Measurements from ENCODE around the gene MRPL45.
A peak's percentile ranks its signal among the peaks of the same experiment; 100 is the strongest.

The MRPL45 gene

DNA sequence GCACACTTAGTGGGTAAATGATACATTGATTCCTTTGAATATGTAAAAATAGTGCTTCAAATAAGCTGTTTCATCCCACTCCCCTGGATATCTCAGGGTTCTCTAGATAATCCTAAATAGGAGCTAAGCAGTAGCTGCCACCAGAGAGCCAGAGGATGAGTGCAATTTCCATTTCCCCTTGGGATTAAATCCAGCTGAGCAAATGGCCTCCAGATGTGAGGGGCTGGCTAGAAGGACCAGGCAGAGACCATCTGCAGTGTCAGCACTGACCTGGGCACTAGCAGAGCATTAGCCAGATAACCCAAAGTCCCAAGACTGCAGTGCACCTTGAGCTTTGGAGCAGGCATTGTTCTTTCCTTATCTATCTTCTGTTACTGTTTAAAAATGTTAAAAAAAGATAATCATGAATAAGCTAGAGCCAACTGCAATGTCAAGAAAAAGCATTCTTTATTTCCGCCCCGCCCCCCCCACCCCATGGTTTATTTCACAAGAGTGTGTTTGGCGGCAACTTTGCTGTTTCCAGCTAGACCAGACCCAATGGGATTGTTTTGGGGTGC, 27.3 kb downstream of the MRPL45 start:
- H3K27me3 ChIP-seq (ENCODE audit: control insufficient read depth in 5 of 5, insufficient read depth in 4 of 5, low read length in 5 of 5) = peaks cover 0 to 6% (median 0%) of the 10 kb centered on the region in 5 donors

DNA sequence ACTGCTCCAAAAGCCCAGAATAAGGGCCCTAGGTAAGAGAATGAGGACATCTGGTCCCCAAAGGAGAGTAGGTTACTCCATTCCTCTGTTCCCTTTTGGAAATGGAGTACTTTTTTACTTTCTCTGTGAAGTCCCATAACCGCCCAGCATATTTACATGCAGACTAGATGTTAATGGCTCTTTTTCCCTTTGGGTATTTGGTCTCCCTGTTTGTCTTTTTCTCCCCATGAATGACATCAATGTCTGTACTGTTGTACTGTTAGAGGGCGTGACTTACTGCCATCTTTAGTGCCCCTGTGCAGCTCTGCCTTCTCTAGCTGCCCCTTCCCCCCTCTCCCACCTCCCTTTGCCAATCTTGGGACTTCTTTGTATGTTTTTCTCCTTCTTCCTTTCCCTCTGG, 27.8 kb downstream of the MRPL45 start:
- H3K4me3 ChIP-seq (ENCODE audit: low read depth in 1 of 5, low read length in 5 of 5) = no peak overlapping the region
- H3K4me1 ChIP-seq (ENCODE audit: control insufficient read depth in 5 of 5, insufficient read depth in 5 of 5, low read length in 5 of 5) = peaks cover 2 to 28% (median 17%) of the 10 kb centered on the region in 5 donors
- H3K27ac ChIP-seq (ENCODE audit: low read depth, low read length) = no peak overlapping the region
- no peak overlapping the region for H3K9ac ChIP-seq (ENCODE audit: low read length in 5 of 5)
- H3K27me3 ChIP-seq (ENCODE audit: control insufficient read depth in 5 of 5, insufficient read depth in 4 of 5, low read length in 5 of 5) = peaks cover 0 to 9% (median 1%) of the 10 kb centered on the region in 5 donors
- no peaks in the 10 kb centered on the region for H3K9me3 ChIP-seq (ENCODE audit: control insufficient read depth in 5 of 5, low read length in 5 of 5)
- peaks cover 0 to 30% (median 26%) of the 10 kb centered on the region in 5 donors for H3K36me3 ChIP-seq (ENCODE audit: control insufficient read depth in 5 of 5, insufficient read depth in 5 of 5, low read length in 5 of 5)

More for the DNA sequence above, 27.3 kb downstream of the MRPL45 start:
- peaks cover 2 to 28% (median 17%) of the 10 kb centered on the region in 5 donors for H3K4me1 ChIP-seq (ENCODE audit: control insufficient read depth in 5 of 5, insufficient read depth in 5 of 5, low read length in 5 of 5)
- H3K27ac ChIP-seq (ENCODE audit: low read depth, low read length) = no peak overlapping the region
- no peaks in the 10 kb centered on the region for H3K9me3 ChIP-seq (ENCODE audit: control insufficient read depth in 5 of 5, low read length in 5 of 5)
- no peak overlapping the region for H3K4me3 ChIP-seq (ENCODE audit: low read depth in 1 of 5, low read length in 5 of 5)
- peaks cover 0 to 34% (median 30%) of the 10 kb centered on the region in 5 donors for H3K36me3 ChIP-seq (ENCODE audit: control insufficient read depth in 5 of 5, insufficient read depth in 5 of 5, low read length in 5 of 5)
- peak overlapping the region in 1 of 5 donors; percentile 17 for H3K9ac ChIP-seq (ENCODE audit: low read length in 5 of 5)

DNA sequence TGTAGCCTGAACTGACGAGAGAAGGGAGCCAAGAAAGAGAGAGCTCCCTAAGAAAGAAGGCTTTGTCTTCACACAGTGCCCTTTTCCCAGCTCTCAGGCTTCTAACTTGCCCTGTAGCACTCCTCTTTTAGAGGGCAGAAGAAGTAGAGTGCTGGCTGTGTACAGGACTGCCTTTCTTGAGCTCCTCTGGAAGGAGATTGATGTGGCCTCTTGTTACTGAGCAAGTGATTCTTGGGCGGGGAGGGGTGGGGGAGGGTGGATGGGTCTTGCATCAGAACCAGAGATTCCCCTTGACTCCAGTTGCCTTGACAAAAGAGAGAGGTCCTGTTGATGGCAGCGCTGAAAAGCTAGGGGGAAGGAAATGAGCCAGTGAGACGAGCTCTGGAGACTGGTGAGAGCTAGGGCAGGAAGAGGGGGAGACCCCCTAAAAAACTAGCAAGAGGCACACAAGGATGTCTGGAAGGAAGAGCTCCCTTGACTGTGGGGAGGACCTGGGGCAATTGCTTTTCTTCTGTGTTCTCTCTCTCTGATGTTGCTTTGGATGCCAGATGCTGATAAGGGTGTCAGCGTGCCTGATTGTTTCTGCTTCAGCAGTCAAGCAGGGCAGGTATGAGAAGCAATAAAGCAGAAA, 28.4 kb downstream of the MRPL45 start:
- Histone ChIP-seq H3K27me3 (ENCODE audit: control insufficient read depth in 5 of 5, insufficient read depth in 4 of 5, low read length in 5 of 5) (peaks cover 0 to 11% (median 7%) of the 10 kb centered on the region in 5 donors), H3K27ac (ENCODE audit: low read depth, low read length) (no peak overlapping the region), H3K9ac (ENCODE audit: low read length in 5 of 5) (no peak overlapping the region), H3K4me3 (ENCODE audit: low read depth in 1 of 5, low read length in 5 of 5) (no peak overlapping the region), H3K4me1 (ENCODE audit: control insufficient read depth in 5 of 5, insufficient read depth in 5 of 5, low read length in 5 of 5) (peaks cover 2 to 28% (median 17%) of the 10 kb centered on the region in 5 donors), H3K9me3 (ENCODE audit: control insufficient read depth in 5 of 5, low read length in 5 of 5) (no peaks in the 10 kb centered on the region), H3K36me3 (ENCODE audit: control insufficient read depth in 5 of 5, insufficient read depth in 5 of 5, low read length in 5 of 5) (peaks cover 0 to 26% (median 24%) of the 10 kb centered on the region in 5 donors)

DNA sequence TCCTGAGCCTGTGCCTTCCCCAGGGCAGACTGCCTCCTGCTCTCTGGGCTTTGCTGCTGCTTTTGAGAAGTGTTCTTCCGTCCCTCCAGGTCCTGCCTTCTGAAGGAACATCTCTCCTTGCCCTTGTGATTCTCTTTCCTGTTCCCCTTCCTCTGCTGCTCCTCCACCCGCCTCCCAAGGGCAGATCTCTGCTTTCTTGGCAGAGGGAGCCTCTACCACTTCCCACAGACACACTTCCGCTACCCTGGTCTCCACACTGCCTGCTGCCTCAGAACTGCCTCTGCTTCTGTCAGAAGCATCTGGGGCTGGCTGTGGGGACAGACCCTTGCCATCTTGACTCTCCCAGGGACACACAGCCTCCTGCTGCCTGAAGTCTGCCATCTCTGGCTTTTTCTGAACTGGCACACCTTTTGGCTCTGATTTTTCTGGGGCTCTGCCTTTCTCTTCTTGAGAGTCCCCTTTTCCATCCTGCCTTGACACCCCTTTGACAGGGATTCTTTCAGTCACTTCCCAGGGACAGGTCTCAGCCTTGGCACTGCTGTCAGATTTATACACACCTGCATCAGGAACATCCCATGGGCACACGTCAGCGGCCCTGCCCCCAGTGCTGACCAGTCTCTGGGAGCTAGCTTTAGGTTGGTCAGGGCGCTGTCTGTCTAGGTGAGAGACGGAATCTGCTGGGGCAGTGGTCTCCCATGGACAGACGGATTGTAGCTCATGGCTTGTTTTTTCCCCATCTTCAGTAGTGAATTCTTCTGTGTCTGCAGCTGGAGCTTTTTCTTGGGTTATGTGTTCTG, 30.2 kb downstream of the MRPL45 start:
- Histone ChIP-seq H3K27me3 (ENCODE audit: control insufficient read depth in 5 of 5, insufficient read depth in 4 of 5, low read length in 5 of 5) (peaks cover 7 to 20% (median 12%) of the 10 kb centered on the region in 5 donors), H3K27ac (ENCODE audit: low read depth, low read length) (no peak overlapping the region), H3K4me1 (ENCODE audit: control insufficient read depth in 5 of 5, insufficient read depth in 5 of 5, low read length in 5 of 5) (peaks cover 2 to 28% (median 17%) of the 10 kb centered on the region in 5 donors), H3K4me3 (ENCODE audit: low read depth in 1 of 5, low read length in 5 of 5) (no peak overlapping the region), H3K36me3 (ENCODE audit: control insufficient read depth in 5 of 5, insufficient read depth in 5 of 5, low read length in 5 of 5) (peaks cover 0 to 17% (median 12%) of the 10 kb centered on the region in 5 donors), H3K9ac (ENCODE audit: low read length in 5 of 5) (peak overlapping the region in 2 of 5 donors; percentile 18 to 26), H3K9me3 (ENCODE audit: control insufficient read depth in 5 of 5, low read length in 5 of 5) (no peaks in the 10 kb centered on the region)

GRCh38 chr17:38327936-38328335, 31.0 kb downstream of the MRPL45 start:
- H3K9ac ChIP-seq (ENCODE audit: low read length in 5 of 5) = peak overlapping the region in 1 of 5 donors; percentile 19
- H3K27ac ChIP-seq (ENCODE audit: low read depth, low read length) = no peak overlapping the region
- no peak overlapping the region for H3K4me3 ChIP-seq (ENCODE audit: low read depth in 1 of 5, low read length in 5 of 5)
- peaks cover 2 to 28% (median 17%) of the 10 kb centered on the region in 5 donors for H3K4me1 ChIP-seq (ENCODE audit: control insufficient read depth in 5 of 5, insufficient read depth in 5 of 5, low read length in 5 of 5)
- H3K36me3 ChIP-seq (ENCODE audit: control insufficient read depth in 5 of 5, insufficient read depth in 5 of 5, low read length in 5 of 5) = peaks cover 0 to 11% (median 7%) of the 10 kb centered on the region in 5 donors
- no peaks in the 10 kb centered on the region for H3K9me3 ChIP-seq (ENCODE audit: control insufficient read depth in 5 of 5, low read length in 5 of 5)
- H3K27me3 ChIP-seq (ENCODE audit: control insufficient read depth in 5 of 5, insufficient read depth in 4 of 5, low read length in 5 of 5) = peaks cover 7 to 23% (median 16%) of the 10 kb centered on the region in 5 donors

DNA sequence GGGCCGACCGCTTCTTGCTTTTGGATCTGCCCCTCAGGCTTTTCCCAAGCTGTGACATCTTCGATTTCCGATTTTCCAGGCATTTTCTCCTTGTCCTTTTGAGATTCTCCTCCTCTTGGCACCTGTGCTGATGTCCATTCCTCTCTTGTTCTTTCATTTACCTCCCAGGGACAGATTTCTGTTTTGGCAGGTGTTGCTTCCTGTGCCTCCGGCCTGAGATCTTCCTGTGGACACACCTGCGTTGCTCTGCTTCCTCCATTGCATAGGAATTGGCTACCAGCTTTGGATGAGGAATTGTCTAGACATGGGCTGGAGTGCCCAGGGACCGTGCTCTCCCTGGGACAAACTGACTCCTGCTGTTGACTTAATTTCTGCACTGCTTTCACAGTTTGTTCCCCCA, 31.7 kb downstream of the MRPL45 start:
- no peak overlapping the region for H3K27ac ChIP-seq (ENCODE audit: low read depth, low read length)

GRCh38 chr17:38329284-38329683, 32.3 kb downstream of the MRPL45 start:
- H3K27ac ChIP-seq (ENCODE audit: low read depth, low read length) = no peak overlapping the region
- no peak overlapping the region for H3K4me3 ChIP-seq (ENCODE audit: low read depth in 1 of 5, low read length in 5 of 5)
- no peaks in the 10 kb centered on the region for H3K9me3 ChIP-seq (ENCODE audit: control insufficient read depth in 5 of 5, low read length in 5 of 5)
- H3K27me3 ChIP-seq (ENCODE audit: control insufficient read depth in 5 of 5, insufficient read depth in 4 of 5, low read length in 5 of 5) = peaks cover 9 to 32% (median 30%) of the 10 kb centered on the region in 5 donors
- peak overlapping the region in 1 of 5 donors; percentile 37 for H3K9ac ChIP-seq (ENCODE audit: low read length in 5 of 5)
- peaks cover 2 to 24% (median 11%) of the 10 kb centered on the region in 5 donors for H3K4me1 ChIP-seq (ENCODE audit: control insufficient read depth in 5 of 5, insufficient read depth in 5 of 5, low read length in 5 of 5)
- H3K36me3 ChIP-seq (ENCODE audit: control insufficient read depth in 5 of 5, insufficient read depth in 5 of 5, low read length in 5 of 5) = no peaks in the 10 kb centered on the region

More for the DNA sequence above, 31.7 kb downstream of the MRPL45 start:
- Histone ChIP-seq H3K36me3 (ENCODE audit: control insufficient read depth in 5 of 5, insufficient read depth in 5 of 5, low read length in 5 of 5) (peaks cover 0 to 5% (median 2%) of the 10 kb centered on the region in 5 donors), H3K4me3 (ENCODE audit: low read depth in 1 of 5, low read length in 5 of 5) (no peak overlapping the region), H3K27me3 (ENCODE audit: control insufficient read depth in 5 of 5, insufficient read depth in 4 of 5, low read length in 5 of 5) (peaks cover 7 to 26% (median 23%) of the 10 kb centered on the region in 5 donors), H3K4me1 (ENCODE audit: control insufficient read depth in 5 of 5, insufficient read depth in 5 of 5, low read length in 5 of 5) (peaks cover 2 to 28% (median 17%) of the 10 kb centered on the region in 5 donors), H3K9me3 (ENCODE audit: control insufficient read depth in 5 of 5, low read length in 5 of 5) (no peaks in the 10 kb centered on the region), H3K9ac (ENCODE audit: low read length in 5 of 5) (no peak overlapping the region)

DNA sequence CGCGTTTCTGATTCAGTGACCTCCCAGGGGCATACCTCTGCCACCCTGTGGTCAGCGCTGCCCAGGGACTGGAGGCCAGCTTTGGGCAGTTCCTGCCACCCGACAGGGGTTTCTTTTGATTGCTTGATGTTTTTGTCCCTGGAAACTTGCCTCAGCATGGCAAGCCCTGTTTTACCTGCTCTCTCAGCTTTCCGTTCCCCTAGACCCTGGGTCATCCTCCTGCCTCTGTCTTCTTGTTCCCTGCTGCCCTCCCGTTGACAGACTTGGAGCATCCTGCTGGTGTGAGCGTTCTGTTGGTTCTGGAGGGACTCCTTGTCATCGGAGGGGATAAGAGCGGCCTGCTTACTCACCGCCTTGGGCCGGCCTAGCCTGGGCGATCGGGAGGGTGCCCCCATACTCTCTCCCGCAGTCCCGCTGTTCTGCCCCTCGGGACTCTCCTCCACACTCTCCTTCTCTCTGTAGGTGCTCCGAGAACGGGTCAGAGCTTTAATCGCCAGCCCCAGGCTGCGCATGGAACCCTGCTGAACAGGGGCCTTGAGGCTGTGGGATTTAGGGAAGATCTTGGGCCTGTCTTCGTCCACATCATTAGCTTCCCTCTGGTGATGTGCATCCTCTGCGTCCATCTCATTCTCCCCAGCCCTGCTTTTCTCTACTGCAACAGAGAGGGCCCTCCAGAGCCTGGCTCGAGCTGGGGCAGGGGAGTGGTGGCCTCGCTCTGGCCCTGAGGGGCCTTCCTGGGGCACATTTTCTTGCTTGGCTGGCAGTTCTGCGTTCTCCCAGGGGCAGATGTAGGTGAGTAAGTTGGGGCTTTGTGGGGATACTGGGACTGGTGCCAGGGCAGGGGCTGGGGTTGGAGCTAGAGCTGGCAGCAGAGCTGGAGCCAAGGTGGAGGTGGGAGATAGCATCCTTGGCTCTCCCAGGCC, 33.1 kb downstream of the MRPL45 start:
- Histone ChIP-seq H3K9ac (ENCODE audit: low read length in 5 of 5) (no peak overlapping the region), H3K36me3 (ENCODE audit: control insufficient read depth in 5 of 5, insufficient read depth in 5 of 5, low read length in 5 of 5) (no peaks in the 10 kb centered on the region), H3K9me3 (ENCODE audit: control insufficient read depth in 5 of 5, low read length in 5 of 5) (no peaks in the 10 kb centered on the region), H3K4me1 (ENCODE audit: control insufficient read depth in 5 of 5, insufficient read depth in 5 of 5, low read length in 5 of 5) (peaks cover 2 to 17% (median 4%) of the 10 kb centered on the region in 5 donors), H3K27ac (ENCODE audit: low read depth, low read length) (no peak overlapping the region), H3K27me3 (ENCODE audit: control insufficient read depth in 5 of 5, insufficient read depth in 4 of 5, low read length in 5 of 5) (peaks cover 12 to 39% (median 35%) of the 10 kb centered on the region in 5 donors), H3K4me3 (ENCODE audit: low read depth in 1 of 5, low read length in 5 of 5) (no peak overlapping the region)

DNA sequence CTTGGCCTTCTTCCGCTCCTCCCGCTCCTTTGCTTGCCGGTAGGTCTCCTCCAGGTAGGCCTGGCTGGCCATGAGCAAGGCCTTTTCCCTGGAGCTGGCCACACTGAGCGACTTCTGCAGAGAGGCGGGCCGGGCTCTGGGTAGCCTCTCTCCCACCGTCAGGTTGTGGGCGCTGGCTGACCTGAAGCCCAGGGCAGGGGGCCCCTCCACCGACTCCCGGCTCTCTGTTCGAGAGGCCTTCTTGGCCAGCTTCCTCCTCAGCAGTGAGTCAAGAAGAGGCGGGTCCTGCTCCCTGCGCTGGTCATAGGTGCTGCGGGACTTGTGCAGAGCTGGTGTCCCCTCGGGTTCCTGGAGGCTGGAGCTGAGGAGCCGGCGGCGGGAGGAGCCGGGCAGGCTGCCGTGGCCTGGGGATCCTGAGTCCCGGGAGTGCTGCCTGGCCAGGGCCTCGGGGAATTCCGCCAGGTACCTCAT, 34.0 kb downstream of the MRPL45 start:
- no peak overlapping the region for H3K4me3 ChIP-seq (ENCODE audit: low read depth in 1 of 5, low read length in 5 of 5)
- no peaks in the 10 kb centered on the region for H3K9me3 ChIP-seq (ENCODE audit: control insufficient read depth in 5 of 5, low read length in 5 of 5)
- peaks cover 0 to 15% (median 2%) of the 10 kb centered on the region in 5 donors for H3K4me1 ChIP-seq (ENCODE audit: control insufficient read depth in 5 of 5, insufficient read depth in 5 of 5, low read length in 5 of 5)
- H3K27me3 ChIP-seq (ENCODE audit: control insufficient read depth in 5 of 5, insufficient read depth in 4 of 5, low read length in 5 of 5) = peaks cover 12 to 40% (median 36%) of the 10 kb centered on the region in 5 donors
- H3K36me3 ChIP-seq (ENCODE audit: control insufficient read depth in 5 of 5, insufficient read depth in 5 of 5, low read length in 5 of 5) = no peaks in the 10 kb centered on the region
- no peak overlapping the region for H3K27ac ChIP-seq (ENCODE audit: low read depth, low read length)
- H3K9ac ChIP-seq (ENCODE audit: low read length in 5 of 5) = no peak overlapping the region
